Measurements from ENCODE around the gene ZG16. TPM values are rescaled to one million over a fixed set of nuclear protein-coding genes. Genes with fewer than 3 reads are reported as not detected.

ZG16 gene
- total and polyA plus RNA-seq, 2 of the 8 experiments (the other 6 are each of a cell fraction or from before 2014, with no cell fraction given): not detected

- Histone ChIP-seq H3K79me2 (ENCODE audit: control insufficient read depth in 1 of 2, insufficient read depth in 2 of 2, low read length in 2 of 2) (no peaks in the 10 kb centered on the region), H3K9ac (replicated peaks in 1 of 4; ENCODE audit: extremely low read depth in 1 of 4, low read depth in 3 of 4, low read length in 3 of 4) (no peak overlapping the region), H2AFZ (ENCODE audit: low read length) (no peak overlapping the region), H3K27me3 (replicated peaks in 1 of 4; ENCODE audit: control insufficient read depth in 3 of 4, extremely low read depth in 1 of 4, insufficient read depth in 3 of 4, low read length in 3 of 4) (no peaks in the 10 kb centered on the region), H2BK15ac (ENCODE audit: low read length) (no peak overlapping the region), H2BK20ac (ENCODE audit: low read length) (no peak overlapping the region), H3K9me3 (ENCODE audit: insufficient read depth in 2 of 2, low read depth in 1 of 2, low read length in 1 of 2) (peaks cover 8 to 9% of the 10 kb centered on the region in 2 experiments; a peak in 2 of 4 replicates), H3K56ac (replicated peaks; ENCODE audit: insufficient read length, low read depth, low read length) (no peak overlapping the region), H4K91ac (replicated peaks; ENCODE audit: insufficient read length, low read length) (no peak overlapping the region), H3K36me3 (ENCODE audit: control insufficient read depth in 2 of 4, insufficient read depth in 4 of 4, low read length in 3 of 4) (peaks cover 0 to 8% (median 0%) of the 10 kb centered on the region in 4 experiments; a peak in 2 of 8 replicates), H3K18ac (ENCODE audit: extremely low read depth, low read length) (no peak overlapping the region), H2BK120ac (replicated peaks; ENCODE audit: low read depth, low read length) (no peak overlapping the region), H2BK12ac (ENCODE audit: low read depth, low read length) (no peak overlapping the region), H3K14ac (ENCODE audit: insufficient read length) (no peak overlapping the region), H3K4me2 (ENCODE audit: insufficient read depth in 1 of 2, low read depth in 2 of 2, low read length in 2 of 2) (no peak overlapping the region), H3K79me1 (ENCODE audit: low read depth, low read length) (no peaks in the 10 kb centered on the region), H4K20me1 (replicated peaks in 1 of 2; ENCODE audit: control insufficient read depth in 1 of 2, insufficient read depth in 2 of 2, low read length in 2 of 2) (peaks cover 6 to 9% of the 10 kb centered on the region in 2 experiments), H4K8ac (ENCODE audit: extremely low read depth, insufficient read depth, low read length) (no peak overlapping the region), H3K23ac (ENCODE audit: insufficient read length) (no peak overlapping the region), H4K5ac (ENCODE audit: insufficient read length, low read depth, low read length) (no peak overlapping the region), H2BK5ac (ENCODE audit: low read depth, low read length) (no peak overlapping the region), H3K23me2 (ENCODE audit: low read depth, low read length) (no peaks in the 10 kb centered on the region), H2AK5ac (ENCODE audit: low read depth, low read length) (no peak overlapping the region), H3K4me3 (ENCODE audit: extremely low read depth in 1 of 4, insufficient read depth in 2 of 4, low read depth in 3 of 4, low read length in 4 of 4) (no peak overlapping the region), H3K4ac (replicated peaks; ENCODE audit: insufficient read length, low read depth, low read length) (no peak overlapping the region), H3K4me1 (replicated peaks in 1 of 4; ENCODE audit: control insufficient read depth in 3 of 4, insufficient read depth in 4 of 4, low read length in 3 of 4) (peaks cover 0 to 4% (median 2%) of the 10 kb centered on the region in 4 experiments; a peak in 4 of 7 replicates), H3K27ac (ENCODE audit: low read depth, low read length) (no peak overlapping the region)
- FAIRE-seq (no peak), DNase-seq (ENCODE audit: low read depth in 1 of 2, low spot score in 2 of 2) (no peak)
- POLR2A ChIA-PET (ENCODE audit: partially characterized antibody): interaction anchor here (0.7 to 3.2 kb wide), 12 partner anchors 9 to 1573 kb away, joined by 3 to 12 read pairs (median 6); partner anchors contain the start of genes KIF22 and MAZ
- CTCF ChIA-PET (ENCODE audit: partially characterized antibody): interaction anchor here (0.5 to 2.6 kb wide), 12 partner anchors 8 to 60 kb away, joined by 3 to 12 read pairs (median 3); no protein-coding TSS in a partner anchor
- no peak for TF ChIP-seq ASH2L (IDR thresholded peaks at IDR 0.05; ENCODE audit: low read length)
- peak in 1 of 2 experiments; percentile 7; a peak in 1 of 3 replicates for TF ChIP-seq POLR2A (IDR thresholded peaks at IDR 0.05; ENCODE audit: control extremely low read depth in 1 of 2, low read depth in 2 of 2, low read length in 2 of 2)
- TF ChIP-seq ATF2 (IDR thresholded peaks at IDR 0.05; ENCODE audit: low read length): peak; percentile 30; the same call in 1 of the 2 replicates
- TF ChIP-seq ATF3 (IDR thresholded peaks at IDR 0.05; ENCODE audit: insufficient read depth, low read depth, low read length): no peak
- no peak for TF ChIP-seq CEBPB (IDR thresholded peaks at IDR 0.05; ENCODE audit: low read depth, low read length)
- 93% methylated on average over 27 of the region's 30 CpGs; no CpG with 5 or more reads in 1 of the 2 experiments for WGBS, 2 experiments (ENCODE audit: extremely low coverage in 1 of 2, insufficient coverage in 1 of 2, insufficient read length in 1 of 2, insufficient replicate concordance in 2 of 2, low coverage in 1 of 2, low lambda C conversion rate in 2 of 2, missing lambda C conversion rate in 1 of 2)
These were observed 29.9 kb upstream of the ZG16 start for GRCh38 chr16:29747947-29748759.
